Fibroblast of mammary gland (primary cell): ENCODE results near the gene APOC1.

ENCODE experiments used
- DNase-seq: peaks from one replicate; pipeline ENCODE4 v3.0.0-alpha.2; 2010; ENCODE audit warnings: low read depth
- H3K4me3 ChIP-seq: 2 replicates; pipeline ENCODE4 v1.5.1; 2011; ENCODE audit warnings: low read depth, mild to moderate bottlenecking, low read length, moderate library complexity; ENCODE audit not compliant: control insufficient read depth
- CTCF ChIP-seq: conservative IDR thresholded peaks from 2 replicates; pipeline ENCODE4 v1.5.1; 2011; ENCODE audit warnings: low read depth, low read length, inconsistent platforms; ENCODE audit not compliant: control insufficient read depth, insufficient read depth

APOC1 gene

GRCh38 chr19:44954278-44954648, 39.9 kb downstream of the APOC1 start:
- DNase-seq, result no peak
- no peak for TF ChIP-seq CTCF
- H3K4me3 ChIP-seq, result peak overlapping the region; percentile 98

- no peak for TF ChIP-seq CTCF
Measured at GRCh38 chr19:44954649-44955504, 40.5 kb downstream of the APOC1 start, which contains the start of gene CLPTM1. Gene CLPTM1, plus strand, starts transcription at chr19:44955380. Its CDS starts 16 bp downstream, at chr19:44955396.

GRCh38 chr19:44955505-44956439, 41.4 kb downstream of the APOC1 start:
- no peak for TF ChIP-seq CTCF
- DNase-seq, result no peak
- H3K4me3 ChIP-seq, result peak overlapping the region; percentile 98

More at GRCh38 chr19:44954649-44955504, 40.5 kb downstream of the APOC1 start, which contains the start of gene CLPTM1:
- DNase-seq, result peak; percentile 96
- H3K4me3 ChIP-seq, result peak within 1 kb of the TSS; percentile 98

- no peak overlapping the region for H3K4me3 ChIP-seq
- TF ChIP-seq CTCF, result no peak
- DNase-seq, result no peak
Measured at GRCh38 chr19:44957526-44957925, 43.1 kb downstream of the APOC1 start.

GRCh38 chr19:44958090-44958489, 43.7 kb downstream of the APOC1 start:
- TF ChIP-seq CTCF, result no peak
- no peak overlapping the region for H3K4me3 ChIP-seq
- no peak for DNase-seq

GRCh38 chr19:44959691-44960090, 45.3 kb downstream of the APOC1 start:
- TF ChIP-seq CTCF, result no peak
- DNase-seq, result no peak
- no peak overlapping the region for H3K4me3 ChIP-seq
